ENCODE data around the gene PREB.

- TF ChIP-seq YY1 (IDR thresholded peaks at IDR 0.05; ENCODE audit: insufficient read depth, insufficient read length), result no peak
- no peak for TF ChIP-seq ZNF274 (IDR thresholded peaks at IDR 0.05; ENCODE audit: low read depth, low read length)
Measured at GRCh38 chr2:27175330-27175729, 40.9 kb upstream of the PREB start.
